Limb (tissue), 2 donors: ENCODE measurements around the gene CMKLR1.

Experiments
- DNase-seq, 2 donors: peaks; one replicate each; pipeline ENCODE4 v3.0.0-alpha.2; 2016; ENCODE audit errors: extremely low spot score in 2 of 2

Gene CMKLR1

DNA sequence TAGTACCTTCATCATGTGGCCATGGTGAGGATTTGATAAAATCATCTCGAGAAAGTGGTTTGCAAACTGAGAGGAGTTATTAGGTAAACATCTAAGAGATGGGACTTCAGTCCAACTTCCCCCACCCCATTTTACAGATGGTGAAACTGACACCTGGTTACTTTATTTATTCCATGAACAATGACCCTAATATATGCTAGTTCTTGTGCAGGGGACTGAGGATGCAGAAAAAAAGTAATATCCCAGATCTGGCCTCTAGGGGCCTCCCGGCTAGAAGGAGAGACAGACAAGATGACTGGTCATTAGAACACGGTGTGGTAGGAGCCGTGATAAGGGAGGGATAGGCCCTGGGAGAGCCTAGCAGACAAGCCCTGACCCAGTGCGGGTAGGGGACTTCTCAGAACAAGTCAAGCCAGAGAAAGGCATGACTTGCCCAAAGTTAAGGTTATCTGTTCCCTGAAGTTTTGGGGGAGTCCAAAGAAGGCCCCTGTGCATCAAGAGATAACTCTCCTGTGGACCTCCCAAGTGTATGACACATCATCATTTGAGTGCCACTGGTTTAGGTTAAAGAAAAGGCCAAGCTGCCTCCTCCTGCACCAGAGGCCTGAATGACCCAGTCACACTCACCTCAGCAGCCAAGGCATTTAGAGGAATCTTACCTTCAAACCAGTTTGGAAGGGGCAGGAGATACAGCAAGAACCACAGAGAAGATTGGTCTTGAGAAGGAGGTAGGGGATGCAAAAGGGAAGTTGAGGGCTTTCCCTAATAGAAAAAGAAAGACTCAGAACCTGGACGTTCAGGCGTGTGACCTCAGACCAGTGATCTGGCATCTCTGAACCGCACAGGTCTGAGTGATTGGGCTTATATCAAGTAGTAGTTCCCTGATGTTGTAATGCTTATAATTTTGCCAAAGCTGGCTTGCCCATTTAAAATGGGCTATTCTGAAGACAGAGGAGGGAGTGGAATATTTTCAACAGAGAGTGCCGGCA is 1.6 kb downstream of the CMKLR1 start:
- DNase-seq, result no peak

DNA sequence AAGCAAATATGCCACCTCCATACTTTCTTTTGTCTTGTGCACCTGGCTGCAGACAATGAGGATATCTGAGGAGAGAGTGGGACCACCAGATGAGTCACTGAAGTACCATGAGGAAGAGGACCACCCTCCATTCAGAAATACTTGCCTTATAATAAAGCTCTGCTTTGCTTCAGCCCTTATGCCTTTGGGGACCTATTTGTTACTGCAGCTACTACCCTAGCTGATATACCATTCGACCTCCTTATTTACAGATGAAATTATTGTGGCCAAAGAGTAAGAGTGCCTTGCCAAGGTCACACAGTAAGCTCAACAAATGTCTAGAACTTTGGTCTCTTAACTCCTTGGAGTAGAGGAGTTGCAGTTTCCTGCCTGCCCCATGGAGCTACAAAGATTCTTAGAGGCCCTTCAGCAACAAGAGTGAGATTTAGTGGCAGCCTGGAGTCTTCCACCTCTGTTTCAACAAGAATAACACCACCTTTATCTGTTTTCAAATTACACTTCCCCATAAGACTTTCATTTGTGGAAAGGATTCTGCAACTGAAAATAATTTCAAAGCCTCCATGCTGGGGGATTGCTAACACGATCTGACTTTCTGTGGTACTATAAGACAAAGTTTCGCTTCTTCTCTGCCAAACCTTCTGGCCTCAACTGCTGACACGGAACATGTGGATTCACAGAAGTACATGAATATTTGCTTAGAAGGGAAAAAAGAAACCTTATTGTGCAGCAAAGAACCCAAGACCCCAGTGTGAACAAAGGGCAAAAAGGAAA is 3.6 kb downstream of the CMKLR1 start:
- DNase-seq, result no peak

DNA sequence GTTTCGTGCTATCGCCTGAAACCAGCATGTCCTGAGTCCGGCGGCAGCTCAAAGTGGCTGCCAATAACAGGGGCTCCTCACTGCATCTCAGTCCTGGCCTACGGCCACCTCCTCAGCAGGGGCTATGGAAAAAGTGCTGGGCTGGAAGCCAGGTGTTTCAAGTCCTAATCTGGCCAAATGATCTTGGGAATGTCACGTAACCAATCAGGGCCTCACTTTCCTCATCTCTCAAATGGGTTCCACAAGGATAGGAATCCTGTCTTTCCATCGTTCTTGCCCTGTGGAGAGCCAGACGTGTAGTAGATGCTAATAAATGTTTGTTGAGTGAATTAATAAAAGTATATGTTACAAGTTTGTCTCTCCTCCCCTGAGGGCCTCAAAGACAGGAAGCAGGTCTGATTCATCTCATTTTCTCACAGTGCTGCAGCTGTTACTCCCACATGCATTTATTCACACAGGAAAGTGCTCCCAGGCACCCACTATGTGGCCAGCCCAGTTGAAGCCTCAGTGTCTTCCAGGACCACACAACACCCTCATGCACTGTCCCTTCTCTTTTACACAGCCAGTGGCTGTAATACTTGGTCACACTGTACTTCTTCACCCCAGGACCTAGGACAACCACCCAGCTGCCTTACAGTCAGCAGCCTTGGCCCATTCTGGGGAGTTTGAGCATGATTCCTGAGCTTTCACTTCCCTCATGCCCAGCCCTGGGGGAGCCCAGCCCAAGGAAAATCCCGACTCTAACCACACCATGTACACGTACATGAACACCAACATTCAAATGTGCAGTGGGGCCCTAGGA is 5.0 kb downstream of the CMKLR1 start:
- no peak for DNase-seq

GRCh38 chr12:108332791-108333382 is 6.2 kb downstream of the CMKLR1 start:
- DNase-seq, result no peak

DNA sequence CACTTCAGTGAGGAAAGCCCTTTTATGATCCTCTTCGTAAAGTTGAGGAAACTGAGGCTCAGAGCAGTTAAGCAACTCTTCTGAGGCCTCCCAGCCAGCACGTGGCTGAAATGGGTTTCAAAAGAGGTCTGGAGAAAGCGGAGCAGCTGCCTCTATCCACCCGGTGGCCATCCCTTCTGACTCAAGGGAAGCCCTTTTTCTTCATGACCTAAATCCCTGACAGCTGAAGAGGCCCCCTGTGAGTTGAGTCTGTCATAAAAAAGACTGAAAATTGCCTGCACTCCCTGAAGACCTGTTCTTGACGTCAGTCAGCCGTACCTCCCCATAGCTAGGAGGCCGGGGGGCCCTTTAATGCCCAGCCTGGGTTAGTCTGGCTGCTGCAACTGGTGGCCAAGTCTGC is 10.7 kb downstream of the CMKLR1 start:
- DNase-seq, result no peak

DNA sequence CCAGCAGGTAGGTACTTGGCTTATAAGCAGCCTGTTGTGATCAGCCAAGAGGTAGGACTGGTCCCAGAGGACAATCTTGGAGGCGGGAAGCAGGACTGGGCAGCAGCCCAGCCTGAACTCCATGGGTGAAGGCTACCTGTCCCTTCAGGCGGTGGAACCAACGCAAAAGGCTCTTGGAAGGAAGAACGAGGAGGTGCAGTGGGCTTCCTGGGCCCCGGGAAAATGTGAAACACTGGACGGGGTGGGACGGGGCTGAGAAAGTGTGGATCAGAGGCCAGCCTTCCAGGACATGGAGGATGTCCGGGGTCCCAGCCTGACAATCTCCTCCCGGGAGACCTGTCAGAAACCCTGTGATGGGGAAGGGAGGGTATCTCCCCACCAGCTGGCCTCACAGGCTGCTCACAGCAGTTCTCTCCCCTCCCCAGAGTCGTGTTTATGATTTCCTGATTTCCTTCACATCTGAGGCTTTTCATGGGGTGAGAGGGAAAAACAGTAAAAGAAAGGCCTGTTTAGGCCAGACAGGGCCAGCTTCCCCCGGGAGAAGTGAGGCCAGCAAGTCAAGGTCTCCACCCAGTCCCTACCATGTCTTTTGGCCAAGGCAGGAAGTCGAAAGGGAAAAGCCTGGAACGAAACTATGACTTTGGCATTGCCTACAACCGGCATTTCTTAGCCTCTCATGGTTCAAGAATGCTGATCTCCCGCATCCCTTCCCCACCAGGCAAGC is 11.3 kb downstream of the CMKLR1 start:
- no peak for DNase-seq

DNA sequence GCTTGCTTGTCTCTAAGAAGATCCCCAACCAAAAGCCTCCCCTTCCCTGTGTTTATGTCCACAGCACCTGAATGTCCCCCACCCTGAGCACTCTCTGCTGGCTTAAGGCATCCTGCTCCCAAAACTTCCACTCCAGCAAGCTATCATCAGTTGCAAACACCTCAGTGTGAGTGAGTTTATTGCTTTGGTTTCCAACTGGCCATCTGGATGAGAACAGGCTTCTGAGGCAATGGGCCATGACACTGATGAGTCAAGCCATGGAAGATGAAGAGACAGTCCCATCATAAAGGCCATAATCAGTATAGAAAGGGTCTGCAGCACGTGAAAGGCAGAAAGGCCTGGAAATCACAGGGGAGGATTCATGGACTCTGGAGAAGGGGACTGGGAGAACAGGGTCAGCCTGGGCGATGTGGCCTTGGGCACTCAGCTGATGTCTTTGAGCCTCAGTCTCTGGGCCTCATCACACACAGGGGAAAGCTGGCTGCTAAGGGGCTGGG is 12.8 kb downstream of the CMKLR1 start:
- no peak for DNase-seq

- DNase-seq, result no peak
These were observed 13.6 kb downstream of the CMKLR1 start for GRCh38 chr12:108325549-108325948.

DNA sequence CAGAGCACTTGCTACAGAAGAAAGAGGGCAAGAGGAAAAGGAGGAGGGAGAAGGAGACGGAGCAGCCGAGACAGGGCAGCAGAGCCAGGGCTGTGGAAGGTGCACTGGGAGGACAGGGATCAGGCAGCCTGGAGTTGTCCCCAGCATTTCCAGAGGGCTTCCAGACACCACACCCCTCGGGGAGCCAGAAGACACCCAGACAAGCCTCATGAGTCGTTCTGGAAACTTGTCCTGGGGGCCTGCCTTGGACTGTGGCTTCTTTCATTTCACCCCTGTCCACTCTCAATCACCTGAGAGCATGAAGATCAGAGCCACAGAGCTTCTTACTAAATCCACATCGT is 14.1 kb downstream of the CMKLR1 start:
- DNase-seq, result no peak

- no peak for DNase-seq
These were observed 14.6 kb downstream of the CMKLR1 start for GRCh38 chr12:108324351-108325017.

- no peak for DNase-seq
These were observed 15.5 kb downstream of the CMKLR1 start for GRCh38 chr12:108323581-108323980.

- DNase-seq, result no peak
These were observed 16.1 kb downstream of the CMKLR1 start for GRCh38 chr12:108322998-108323397.

- DNase-seq, result no peak
These were observed 17.4 kb downstream of the CMKLR1 start for GRCh38 chr12:108321688-108322087.

DNA sequence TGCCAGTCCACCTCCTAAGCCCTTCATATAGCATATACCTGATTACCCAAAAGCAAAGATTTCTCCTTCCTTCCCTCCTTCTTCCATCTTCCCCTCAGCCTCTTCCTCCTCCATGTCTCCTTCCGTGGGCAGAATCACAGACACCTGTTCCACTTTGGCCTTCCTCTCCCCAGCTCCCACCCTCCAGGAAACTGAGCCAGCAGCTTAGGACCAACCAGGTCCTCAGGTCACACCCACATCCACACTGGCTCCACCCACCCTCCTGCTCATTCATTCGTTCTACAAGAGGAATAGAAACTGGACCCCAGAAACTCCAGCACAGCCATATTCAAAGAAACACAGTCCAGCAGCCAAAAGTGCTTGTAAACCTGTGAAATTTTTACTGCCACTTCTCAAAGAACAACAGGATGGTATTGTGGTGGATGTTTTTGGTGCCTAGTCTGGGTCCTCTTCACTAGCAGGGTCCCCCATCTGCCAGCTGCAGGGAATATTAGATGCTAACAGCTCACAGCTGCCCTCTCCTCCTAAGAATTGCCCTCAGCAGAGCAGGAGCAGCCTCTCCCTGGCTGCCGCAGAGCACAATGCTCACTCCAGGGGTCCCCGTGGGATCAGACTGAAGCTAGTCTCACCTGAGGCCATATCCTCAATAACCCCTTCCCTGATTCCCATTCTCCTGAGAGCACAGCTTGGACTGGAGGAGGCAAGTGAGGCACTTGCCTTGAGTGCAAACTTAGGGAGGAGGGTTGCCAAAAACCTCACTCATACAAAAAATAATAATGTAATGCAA is 18.4 kb downstream of the CMKLR1 start:
- DNase-seq, result no peak

- no peak for DNase-seq
These were observed 19.6 kb downstream of the CMKLR1 start for GRCh38 chr12:108319277-108320234.

- no peak for DNase-seq
These were observed 20.4 kb downstream of the CMKLR1 start for GRCh38 chr12:108318472-108319275.
